Stimulated activated CD4-positive, alpha-beta T cell treated with anti-CD3 and anti-CD28 coated beads, Interleukin-4, amount 100 ng/mL, for 24 hours (primary cell): Measurements from ENCODE around the gene LRRC28.
A peak's percentile ranks its signal among the peaks of the same experiment; 100 is the strongest.

Source experiments
- DNase-seq: peaks from one replicate; pipeline ENCODE4 v3.0.0-alpha.2; 2020

LRRC28 gene

GRCh38 chr15:99307735-99308134 is 56.5 kb downstream of the LRRC28 start:
- no peak for DNase-seq

- no peak for DNase-seq
Measured at GRCh38 chr15:99310745-99311144, 59.5 kb downstream of the LRRC28 start.

DNA sequence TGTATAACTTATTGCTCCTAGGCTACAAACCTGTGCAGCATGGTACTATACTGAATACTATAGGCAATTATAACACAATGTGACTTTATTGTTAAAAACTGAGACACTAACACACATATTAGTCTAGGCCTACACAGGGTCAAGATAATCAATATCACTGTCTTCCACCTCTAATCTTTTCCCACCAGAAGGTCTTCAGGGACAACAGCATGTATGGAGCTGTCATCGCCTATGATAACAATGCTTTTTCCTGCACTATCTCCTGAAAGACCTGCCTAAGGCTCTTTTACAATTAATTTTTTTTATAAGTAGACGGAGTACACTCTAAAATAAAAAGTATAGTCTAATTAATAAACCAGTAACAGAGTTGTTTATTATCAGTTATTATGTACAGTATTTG is 60.9 kb downstream of the LRRC28 start:
- no peak for DNase-seq

GRCh38 chr15:99312794-99313193 is 61.5 kb downstream of the LRRC28 start:
- no peak for DNase-seq

DNA sequence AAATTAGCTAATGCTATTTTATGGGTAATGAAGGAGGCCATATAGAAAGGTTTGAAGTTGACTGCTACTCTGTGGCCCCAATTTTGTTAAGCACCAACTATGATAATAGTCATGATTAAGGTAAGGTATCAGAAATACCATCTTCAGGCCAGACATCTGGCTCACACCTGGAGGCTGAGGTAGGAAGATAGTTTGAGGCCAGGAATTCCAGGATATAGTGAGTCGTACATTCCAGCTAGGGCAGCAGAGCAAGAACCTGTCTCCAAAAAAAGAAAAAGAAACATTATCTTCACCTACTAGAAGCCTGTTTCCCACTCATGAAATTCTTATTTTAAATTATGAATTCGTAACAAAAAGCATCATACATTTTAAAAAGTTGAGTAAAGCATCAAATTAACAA is 64.4 kb downstream of the LRRC28 start:
- DNase-seq, result no peak

DNA sequence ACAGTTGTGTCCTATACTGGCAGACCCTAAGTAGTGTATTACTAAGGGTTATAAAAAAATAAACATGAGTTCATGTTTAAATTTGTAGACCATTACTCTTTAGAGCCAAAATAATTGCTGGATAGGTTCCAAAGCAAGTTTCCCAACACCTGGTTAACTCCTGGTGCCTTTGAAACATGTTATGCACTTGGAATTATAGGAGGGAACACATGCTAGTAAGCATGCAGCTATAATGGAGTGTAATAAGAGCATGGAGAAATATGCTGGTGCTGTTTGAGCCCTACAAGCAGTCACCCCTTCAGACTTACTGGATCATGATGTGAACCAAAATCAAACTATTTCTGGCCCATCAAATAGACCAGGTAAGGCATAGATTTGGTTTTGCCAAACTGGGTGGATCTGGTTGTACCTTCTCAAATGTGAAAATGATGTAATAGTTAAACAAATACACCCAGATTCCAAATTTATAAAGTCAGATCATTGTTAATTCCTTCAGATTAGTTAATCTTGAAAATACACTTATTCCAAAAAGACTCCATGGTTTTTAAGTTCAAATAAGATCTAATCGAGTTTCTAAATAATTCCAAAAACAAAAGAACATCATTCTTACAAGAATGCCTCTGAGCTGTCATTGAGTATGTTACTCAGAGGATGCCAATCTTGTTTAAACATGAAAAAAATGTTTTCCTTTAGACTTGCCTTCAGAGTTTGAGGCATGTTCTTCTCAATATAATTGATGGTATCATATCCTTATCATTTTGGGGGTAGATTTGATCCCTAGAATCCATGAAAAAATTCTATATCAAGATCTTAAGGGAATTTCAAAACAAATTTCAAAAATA is 69.3 kb downstream of the LRRC28 start:
- no peak for DNase-seq

GRCh38 chr15:99321468-99321867 is 70.2 kb downstream of the LRRC28 start:
- DNase-seq, result no peak

DNA sequence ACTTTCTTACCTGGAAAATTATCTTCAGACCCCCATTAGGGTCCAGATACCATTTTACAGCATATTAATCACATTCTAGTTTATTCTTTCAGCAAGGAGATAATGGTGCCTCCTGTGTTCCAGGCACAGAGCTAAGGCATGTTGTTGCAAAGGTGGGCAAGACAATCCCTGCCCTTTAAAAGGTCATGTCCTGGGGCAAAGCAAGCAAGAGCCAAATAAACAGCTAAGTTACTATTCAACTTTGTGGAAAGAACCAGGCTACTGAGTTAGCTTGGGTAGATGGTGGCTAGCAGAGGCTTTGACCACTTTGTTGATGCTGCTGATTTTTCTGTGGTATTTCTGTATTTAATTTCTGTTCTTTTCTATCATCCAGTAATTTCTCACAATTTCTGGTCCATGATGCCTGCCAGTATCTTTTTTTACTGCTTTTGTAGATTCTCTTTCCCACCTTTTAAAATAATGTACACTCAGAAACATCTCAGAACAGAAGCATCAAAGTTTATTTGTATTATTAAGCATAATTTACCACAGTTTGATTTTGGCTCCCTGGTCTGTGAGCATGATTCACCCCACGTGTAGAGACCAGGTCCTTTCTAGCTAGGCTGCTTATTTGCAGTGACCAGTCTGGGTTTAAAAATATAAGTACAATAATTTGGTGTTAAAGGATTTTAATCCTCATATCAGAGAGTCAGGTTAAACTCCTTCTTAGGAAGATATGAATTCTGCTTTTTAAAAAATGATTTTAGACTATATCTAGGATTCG is 71.5 kb downstream of the LRRC28 start:
- no peak for DNase-seq

DNA sequence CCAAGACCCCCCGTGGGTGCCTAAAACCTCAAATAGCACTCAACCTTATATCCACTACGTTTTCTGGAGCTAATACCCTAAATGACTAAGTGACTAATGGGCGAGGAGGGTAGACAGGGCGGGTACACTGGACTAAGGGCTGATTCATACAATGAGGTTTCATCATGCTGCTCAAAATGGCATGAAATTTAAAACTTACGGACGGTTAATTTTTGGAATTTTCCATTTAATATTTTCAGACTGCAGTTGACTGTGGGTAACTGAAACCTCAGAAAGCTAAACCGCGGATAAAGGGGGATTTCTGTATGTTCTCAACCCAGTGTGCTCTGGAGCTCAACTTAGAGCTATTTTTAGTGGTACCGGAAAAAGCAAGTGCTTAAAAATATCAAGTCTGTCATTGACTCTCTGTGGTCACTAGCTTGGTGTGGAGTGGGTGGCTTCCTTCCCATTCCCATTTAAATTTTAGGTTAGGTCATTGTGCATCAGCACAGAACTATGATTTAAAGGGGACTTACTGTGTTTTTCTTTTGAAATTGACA is 72.9 kb downstream of the LRRC28 start:
- peak; percentile 7 for DNase-seq

DNA sequence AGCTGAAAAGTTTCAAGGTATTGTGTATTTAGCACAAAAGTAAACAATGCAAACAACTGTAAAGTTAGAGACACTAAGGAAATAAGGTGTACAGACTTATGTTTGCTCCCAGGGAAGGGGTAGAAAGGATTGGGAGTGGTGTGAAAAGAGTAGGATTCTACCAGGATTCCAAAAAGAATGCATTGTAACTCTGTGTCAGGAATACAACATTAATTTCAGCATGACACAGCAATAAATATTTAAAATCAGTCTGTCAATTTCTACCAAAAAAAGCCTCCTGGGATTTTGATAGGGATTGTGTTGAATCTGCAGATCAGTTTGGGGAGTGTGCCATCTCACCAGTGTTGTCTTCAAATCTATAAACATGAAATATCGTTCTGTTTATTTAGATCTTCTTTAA is 73.4 kb downstream of the LRRC28 start:
- DNase-seq, result no peak

- DNase-seq, result no peak
Measured at GRCh38 chr15:99326235-99326634, 75.0 kb downstream of the LRRC28 start.

DNA sequence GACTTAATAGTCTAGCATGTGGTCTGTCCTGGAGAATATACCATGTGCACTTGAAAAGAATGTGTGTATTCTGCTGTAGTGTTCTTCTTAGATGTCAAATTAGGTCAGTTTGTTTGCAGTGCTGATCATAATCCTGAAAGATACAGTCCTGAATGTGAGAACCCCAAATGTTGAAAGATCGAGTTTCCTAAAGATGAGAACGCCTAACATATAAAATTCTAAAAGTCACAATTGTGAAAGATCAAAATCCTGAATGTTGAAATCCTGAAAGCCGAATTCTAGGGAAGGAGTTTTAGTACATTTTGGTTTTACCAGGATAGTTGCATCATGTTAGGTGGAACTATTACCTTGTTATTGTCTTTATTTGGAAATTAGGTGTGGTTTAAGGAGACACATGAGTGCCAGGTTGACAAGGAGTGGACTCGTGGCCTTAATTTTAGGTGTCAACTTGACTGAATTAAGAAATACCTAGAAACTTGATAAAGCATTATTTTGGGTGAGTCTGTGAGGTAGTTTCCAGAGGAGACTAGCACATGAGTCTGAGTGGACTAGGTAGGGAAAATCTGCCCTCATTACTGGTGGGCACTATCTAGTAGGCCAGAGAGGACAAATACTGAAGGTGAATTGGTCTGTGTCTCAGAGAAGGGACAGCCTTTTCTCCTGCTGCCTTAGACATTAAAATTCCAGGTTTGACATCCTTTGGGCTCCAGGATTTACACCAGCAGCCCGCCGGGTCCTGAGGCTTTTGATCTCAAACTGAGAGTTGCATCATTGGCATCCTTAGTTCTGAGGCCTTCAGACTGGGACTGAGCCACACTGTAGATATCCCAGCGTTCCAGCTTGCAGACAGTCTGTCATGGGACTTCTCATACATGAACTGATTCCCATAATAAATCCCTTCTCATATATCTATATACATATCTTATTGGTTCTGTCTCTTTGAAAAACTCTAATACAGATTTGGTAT is 77.1 kb downstream of the LRRC28 start:
- DNase-seq, result no peak

DNA sequence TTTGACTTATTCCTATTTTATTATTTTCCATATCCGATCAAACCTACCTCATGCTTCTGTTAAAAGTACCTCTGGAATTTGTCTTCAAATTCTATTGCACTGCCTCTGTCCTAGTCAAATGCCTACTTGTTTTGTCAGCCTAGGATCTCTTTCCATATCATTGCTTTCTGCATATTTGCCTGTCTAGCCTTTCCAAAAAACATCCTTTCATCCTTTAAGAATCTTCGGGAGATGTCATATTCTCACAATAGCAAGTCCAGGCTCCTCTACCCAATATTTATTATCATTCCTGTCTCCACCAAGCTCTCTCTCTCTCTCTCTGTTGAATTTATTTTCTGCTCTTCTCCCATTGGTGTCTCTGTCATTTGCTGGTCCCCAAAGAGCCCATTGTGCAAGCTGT is 80.1 kb downstream of the LRRC28 start:
- no peak for DNase-seq

- DNase-seq, result no peak
Measured at GRCh38 chr15:99333413-99333812, 82.1 kb downstream of the LRRC28 start.

GRCh38 chr15:99333981-99334380 is 82.7 kb downstream of the LRRC28 start:
- no peak for DNase-seq

GRCh38 chr15:99335508-99335907 is 84.2 kb downstream of the LRRC28 start:
- no peak for DNase-seq

- DNase-seq, result no peak
Measured at GRCh38 chr15:99336794-99337193, 85.5 kb downstream of the LRRC28 start.

GRCh38 chr15:99340347-99340746 is 89.1 kb downstream of the LRRC28 start:
- DNase-seq, result no peak

DNA sequence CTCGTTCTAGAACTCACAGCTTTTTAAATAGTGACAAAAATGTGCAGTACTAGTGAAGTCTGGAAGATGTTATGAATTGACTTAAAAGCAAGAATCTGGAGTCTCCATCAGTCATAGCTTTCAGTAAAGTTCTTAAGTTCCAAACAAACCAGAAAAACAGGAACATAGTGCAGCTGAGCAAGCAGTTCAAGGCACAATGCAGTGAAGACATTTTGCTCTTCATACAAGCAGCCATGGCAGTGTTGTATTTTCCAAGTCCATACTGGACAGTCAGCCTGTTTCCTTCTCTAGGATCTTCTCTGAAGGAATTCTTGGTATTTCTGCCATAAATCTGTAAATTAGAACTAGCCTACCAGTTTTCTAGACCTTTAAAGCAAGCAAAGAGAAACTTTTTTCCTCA is 90.5 kb downstream of the LRRC28 start:
- no peak for DNase-seq

DNA sequence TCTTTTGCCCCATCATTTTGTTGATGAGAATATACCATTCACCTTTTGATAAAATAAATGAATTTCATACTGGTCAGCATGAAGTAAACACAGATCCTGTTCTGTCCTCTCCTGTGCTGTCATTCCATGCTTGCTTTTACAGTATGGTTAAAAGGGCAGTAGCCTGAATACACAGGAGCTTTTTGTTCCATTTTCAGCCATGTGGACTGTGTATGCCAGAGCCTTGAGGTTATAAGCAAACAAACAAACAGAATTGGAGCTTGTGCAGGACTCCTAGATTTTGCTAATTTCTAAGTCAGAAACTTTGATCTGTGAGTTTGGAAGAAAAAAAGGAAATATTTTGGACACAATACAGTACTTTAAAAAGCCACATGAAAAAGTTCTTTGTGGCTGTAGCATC is 91.9 kb downstream of the LRRC28 start:
- no peak for DNase-seq

- DNase-seq, result peak; percentile 48
Measured at GRCh38 chr15:99343881-99344551, 92.7 kb downstream of the LRRC28 start.

GRCh38 chr15:99344639-99345038 is 93.4 kb downstream of the LRRC28 start:
- no peak for DNase-seq
